Spinal cord (tissue), 10 donors: ENCODE data around the gene LMAN2. TPM values are rescaled to one million over a fixed set of nuclear protein-coding genes. Genes with fewer than 3 reads are reported as not detected.

Experiments
- DNase-seq, 6 donors: peaks; one replicate each; pipeline versions ENCODE4 v3.0.0 to v3.0.0-alpha.2; 2013 to 2015; ENCODE audit warnings: low spot score in 6 of 6, low read depth in 4 of 6
- H3K27ac ChIP-seq: one replicate; pipeline ENCODE4 v1.5.1; 2013; ENCODE audit warnings: low read depth, low read length, control low read depth
- H3K27me3 ChIP-seq: one replicate; pipeline ENCODE4 v1.6.1; 2013; ENCODE audit warnings: low read length; ENCODE audit not compliant: control insufficient read depth, insufficient read depth
- H3K36me3 ChIP-seq: one replicate; pipeline ENCODE4 v1.6.1; 2013; ENCODE audit warnings: low read length; ENCODE audit not compliant: control insufficient read depth, insufficient read depth
- H3K4me1 ChIP-seq: one replicate; pipeline ENCODE4 v1.6.1; 2013; ENCODE audit warnings: low read length; ENCODE audit not compliant: control insufficient read depth, insufficient read depth
- H3K4me3 ChIP-seq: one replicate; pipeline ENCODE4 v1.5.1; 2013; ENCODE audit warnings: low read depth, low read length, control low read depth
- H3K9me3 ChIP-seq: one replicate; pipeline ENCODE4 v1.6.1; 2013; ENCODE audit warnings: low read length; ENCODE audit not compliant: control insufficient read depth, insufficient read depth
- WGBS: methylation state at CpG from one replicate; pipeline ENCODE4 v1.1.5; 2013; ENCODE audit warnings: missing lambda C conversion rate; ENCODE audit not compliant: insufficient coverage; 5-methylcytosine and 5-hydroxymethylcytosine counted together
- polyA plus RNA-seq, 2 donors: library from polyadenylated mRNA; unstranded; fragments of 120-200 nt; gene quantifications; one replicate each; pipeline ENCODE4 v1.2.1, GENCODE V29; 2013; ENCODE audit not compliant: insufficient read length in 2 of 2
- total RNA-seq, 2 donors: library from RNA; depleted of rRNA in 1 of 2; stranded (reverse); fragments of 120-200 nt in 1 of 2; fragments of >200 nt in 1 of 2; gene quantifications; one replicate each; pipeline versions ENCODE4 v1.2.3 to v1.2.4, GENCODE V29; 2013 to 2014
- donor health status: healthy.

LMAN2 gene
- total and polyA plus RNA-seq, 4 donors = 90.3 to 152 (median 96.4) TPM

DNA sequence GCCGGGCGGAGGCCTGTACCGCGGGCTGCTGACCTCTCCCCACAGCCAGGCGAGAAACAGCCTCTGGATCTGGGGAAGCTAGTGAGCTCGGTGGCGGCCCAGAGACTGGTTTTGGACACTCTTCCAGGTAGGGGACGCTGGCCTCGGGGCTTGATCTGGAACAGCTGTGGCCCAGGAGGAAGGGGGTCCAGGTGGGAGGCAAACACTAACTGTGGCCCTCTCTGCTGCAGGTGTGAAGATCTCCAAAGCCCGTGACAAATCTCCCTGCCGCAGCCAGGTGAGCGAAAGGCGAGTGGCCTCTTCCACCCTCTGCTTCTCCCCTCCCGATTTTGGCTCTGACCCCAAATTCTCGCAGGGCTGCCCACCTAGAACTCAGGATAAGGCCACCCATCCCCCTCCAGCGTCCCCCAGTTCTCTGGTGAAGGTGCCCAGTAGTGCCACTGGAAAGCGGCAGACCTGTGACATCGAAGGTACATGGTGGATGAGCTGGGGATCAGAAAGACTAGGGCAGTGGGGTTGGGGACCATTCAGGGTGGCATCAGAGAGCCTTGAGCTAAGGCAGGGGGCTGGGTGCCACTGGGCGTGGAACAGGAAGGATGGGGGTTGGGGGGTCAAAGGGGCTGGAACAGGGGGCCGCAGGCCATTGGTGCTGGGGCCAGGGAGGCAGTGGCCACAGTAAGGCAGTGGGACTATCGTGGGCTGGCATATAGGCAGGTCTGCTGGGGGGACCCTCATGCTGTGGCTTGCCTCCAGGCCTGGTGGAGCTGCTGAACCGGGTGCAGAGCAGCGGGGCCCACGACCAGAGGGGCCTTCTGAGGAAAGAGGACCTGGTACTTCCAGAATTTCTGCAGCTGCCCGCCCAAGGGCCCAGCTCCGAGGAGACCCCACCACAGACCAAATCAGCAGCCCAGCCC lies 19.9 kb upstream of the LMAN2 start:
- no peaks in the 10 kb centered on the region for H3K9me3 ChIP-seq
- peak overlapping the region; percentile 21 for H3K4me3 ChIP-seq
- peaks cover 40% of the 10 kb centered on the region for H3K4me1 ChIP-seq
- 52% methylated on average over 23 of the region's 26 CpGs for WGBS
- no peak for DNase-seq
- H3K27me3 ChIP-seq = peaks cover 33% of the 10 kb centered on the region
- peaks cover 8% of the 10 kb centered on the region for H3K36me3 ChIP-seq
- no peak overlapping the region for H3K27ac ChIP-seq

DNA sequence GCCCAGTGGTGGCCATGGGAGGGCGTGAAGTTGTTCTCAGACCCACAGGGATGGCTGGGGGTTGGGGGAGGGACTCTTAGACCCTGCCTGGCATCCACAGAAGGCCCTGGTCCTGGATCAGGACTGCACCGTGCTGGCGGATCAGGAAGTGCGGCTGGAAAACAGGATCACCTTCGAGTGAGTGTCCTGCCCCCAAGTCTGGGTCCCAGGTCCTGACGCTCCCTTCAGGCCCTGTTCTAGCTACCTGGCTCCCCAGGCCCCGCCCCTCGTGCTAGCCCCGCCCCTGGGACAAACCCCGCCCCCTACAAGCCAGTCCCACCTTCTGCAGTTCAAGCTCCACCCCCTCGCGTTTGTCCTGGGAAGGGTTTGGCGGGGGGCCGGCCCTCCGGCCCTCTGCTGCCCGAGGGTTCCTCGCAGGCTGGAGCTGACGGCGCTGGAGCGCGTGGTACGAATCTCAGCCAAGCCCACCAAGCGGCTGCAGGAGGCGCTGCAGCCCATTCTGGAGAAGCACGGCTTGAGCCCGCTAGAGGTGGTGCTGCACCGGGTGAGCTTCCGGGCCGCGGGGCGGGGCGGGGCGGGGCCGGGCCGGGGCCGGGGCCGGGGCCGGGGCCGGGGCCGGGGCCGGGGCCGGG lies 19.1 kb upstream of the LMAN2 start:
- Histone ChIP-seq H3K4me1 (peaks cover 40% of the 10 kb centered on the region), H3K9me3 (no peaks in the 10 kb centered on the region), H3K4me3 (no peak overlapping the region), H3K27me3 (peaks cover 33% of the 10 kb centered on the region), H3K36me3 (peaks cover 8% of the 10 kb centered on the region), H3K27ac (no peak overlapping the region)
- WGBS = 3% methylated on average over 32 of the region's 42 CpGs
- DNase-seq = peak in 4 of 6 donors; percentile 44 to 89 (median 72)

DNA sequence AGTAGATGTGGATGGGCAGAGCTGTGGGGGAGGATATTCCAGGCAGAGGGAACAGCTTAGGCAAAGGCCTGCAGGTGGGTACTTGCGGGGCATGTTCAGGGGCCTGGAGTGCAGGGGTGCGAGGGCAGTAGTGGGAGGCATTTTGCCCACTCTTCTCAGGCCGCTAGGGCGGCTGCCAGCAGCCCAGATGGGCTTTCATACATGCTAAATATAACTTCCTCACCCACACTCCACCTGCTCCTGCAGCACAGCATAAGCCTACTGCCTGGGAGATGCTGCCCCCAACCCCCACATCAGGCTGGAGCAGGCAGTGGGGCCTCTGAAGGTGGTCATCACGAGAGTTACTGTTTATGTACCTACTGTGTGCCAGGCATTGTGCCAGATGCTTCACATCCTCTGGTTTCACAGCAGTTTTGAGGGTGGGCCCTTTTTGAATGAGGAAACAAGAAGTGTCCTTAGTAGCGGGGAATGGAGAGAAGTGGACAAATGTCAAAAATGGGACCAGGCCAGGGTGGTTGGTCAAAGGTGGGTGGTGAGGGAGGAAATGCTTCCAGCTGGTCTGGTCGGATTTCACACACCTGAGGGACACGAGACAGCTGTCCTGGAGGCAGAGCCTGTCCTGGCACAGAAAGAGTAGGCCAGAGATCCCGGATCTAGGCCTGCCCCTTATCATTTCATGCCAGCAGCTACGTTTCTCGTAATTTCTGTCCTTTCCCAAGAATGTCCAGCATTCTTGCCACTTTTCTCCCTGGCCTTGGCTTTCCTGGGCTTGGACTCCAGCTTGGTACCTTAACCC lies 18.4 kb upstream of the LMAN2 start:
- WGBS = 85% methylated on average over 11 of the region's 11 CpGs
- Histone ChIP-seq H3K27me3 (peaks cover 33% of the 10 kb centered on the region), H3K9me3 (no peaks in the 10 kb centered on the region), H3K36me3 (peaks cover 8% of the 10 kb centered on the region), H3K4me3 (no peak overlapping the region), H3K27ac (no peak overlapping the region), H3K4me1 (peaks cover 40% of the 10 kb centered on the region)
- no peak for DNase-seq

DNA sequence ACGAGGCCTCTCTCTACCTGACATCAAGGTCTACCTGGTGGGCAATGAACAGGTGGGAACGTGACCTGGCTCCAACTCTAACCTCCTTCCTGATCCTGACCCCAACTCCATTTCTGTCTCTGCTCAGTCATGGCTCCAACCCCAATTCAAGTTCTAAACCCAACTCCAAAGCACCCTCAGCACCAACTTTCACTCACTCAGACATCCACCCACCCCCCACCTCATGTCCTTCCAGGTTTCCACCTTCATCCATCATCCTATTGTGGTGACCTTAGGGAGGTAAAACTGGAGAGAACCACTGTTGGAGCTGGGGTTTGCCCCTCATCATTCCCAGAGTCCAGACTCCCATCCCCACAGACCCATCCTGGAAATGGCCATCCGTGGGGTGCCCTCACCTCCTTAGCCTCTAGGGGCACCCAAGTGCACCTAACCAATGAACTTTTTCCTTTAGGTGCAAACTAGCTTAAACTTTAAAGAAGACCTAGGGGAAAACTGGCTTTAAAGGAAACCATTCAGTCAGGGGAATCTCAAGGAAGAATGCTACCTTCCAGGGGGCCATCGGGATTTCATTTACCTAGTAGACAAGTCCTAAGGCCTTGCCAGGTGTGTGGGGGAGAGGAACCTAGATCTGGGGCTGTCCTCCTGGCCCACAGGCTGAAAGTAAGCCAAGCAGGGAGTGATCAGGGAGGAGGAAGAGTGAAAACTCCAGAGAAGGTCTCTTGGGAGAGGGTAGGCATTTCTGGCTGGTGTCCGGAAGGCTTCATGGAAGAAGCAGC lies 17.6 kb upstream of the LMAN2 start:
- H3K9me3 ChIP-seq = no peaks in the 10 kb centered on the region
- no peak overlapping the region for H3K4me3 ChIP-seq
- no peak for DNase-seq
- H3K4me1 ChIP-seq = peaks cover 40% of the 10 kb centered on the region
- WGBS = 98% methylated on average over 4 of the region's 5 CpGs
- no peak overlapping the region for H3K27ac ChIP-seq
- H3K27me3 ChIP-seq = peaks cover 40% of the 10 kb centered on the region
- peaks cover 8% of the 10 kb centered on the region for H3K36me3 ChIP-seq

DNA sequence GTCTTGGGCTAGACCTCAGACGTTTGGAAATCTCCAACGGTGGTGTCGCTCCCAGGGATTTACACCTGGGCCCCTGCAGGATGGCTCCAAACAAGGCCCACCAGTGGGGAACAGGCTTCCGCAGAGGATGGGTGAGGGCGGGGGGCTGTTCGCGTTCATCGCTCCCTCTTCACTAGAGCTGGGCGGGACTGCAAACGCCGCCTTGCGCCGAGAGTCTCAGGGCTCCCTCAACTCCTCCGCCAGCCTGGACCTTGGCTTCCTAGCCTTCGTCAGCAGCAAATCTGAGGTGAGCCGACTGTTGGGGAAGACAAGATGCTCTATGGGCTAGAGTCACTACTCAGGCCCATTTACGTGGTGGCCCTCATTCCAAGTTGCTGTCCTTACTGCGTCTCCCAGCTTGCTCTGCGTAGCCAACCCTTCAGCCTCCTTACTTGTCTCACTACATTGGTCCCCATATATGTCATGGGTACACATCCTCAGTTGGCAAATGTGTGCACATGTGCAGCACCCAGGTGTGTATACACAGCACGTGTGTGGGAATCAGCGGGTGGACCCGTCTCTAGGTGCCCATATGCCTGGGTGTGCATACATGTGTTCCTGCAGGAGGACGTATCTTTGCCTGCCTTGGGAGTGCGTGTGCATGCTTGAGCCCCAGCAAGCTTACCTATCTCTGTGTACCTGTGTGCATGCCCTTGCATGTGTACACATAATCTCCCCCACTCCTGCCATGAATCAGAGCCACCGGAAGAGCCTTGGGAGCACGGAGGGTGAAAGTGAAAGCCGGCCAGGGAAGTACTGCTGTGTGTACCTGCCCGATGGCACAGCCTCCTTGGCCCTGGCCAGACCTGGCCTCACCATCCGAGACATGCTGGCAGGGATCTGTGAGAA lies 16.8 kb upstream of the LMAN2 start:
- Histone ChIP-seq H3K4me3 (no peak overlapping the region), H3K27ac (no peak overlapping the region), H3K27me3 (peaks cover 45% of the 10 kb centered on the region), H3K36me3 (peaks cover 5% of the 10 kb centered on the region), H3K9me3 (no peaks in the 10 kb centered on the region), H3K4me1 (peaks cover 43% of the 10 kb centered on the region)
- 66% methylated on average over 26 of the region's 29 CpGs for WGBS
- no peak for DNase-seq

DNA sequence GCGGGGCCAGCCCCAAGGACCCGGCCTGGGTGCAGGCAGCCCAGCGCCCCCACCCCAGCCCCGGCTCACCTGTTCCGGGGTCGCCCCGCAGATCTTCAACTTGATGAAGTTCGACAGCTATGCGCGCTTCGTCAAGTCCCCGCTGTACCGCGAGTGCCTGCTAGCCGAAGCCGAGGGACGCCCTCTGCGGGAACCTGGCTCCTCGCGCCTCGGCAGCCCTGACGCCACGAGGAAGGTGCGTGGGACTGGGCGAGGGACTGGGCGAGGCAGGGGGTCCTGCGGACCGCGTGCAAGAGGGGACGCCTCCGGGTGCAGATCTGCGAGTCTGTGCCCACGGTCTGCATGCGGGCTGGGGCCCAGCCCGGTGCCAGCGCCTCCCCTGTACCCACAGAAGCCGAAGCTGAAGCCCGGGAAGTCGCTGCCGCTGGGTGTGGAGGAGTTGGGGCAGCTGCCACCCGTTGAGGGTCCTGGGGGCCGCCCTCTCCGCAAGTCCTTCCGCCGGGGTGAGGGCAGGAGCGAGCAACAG lies 15.9 kb upstream of the LMAN2 start:
- Histone ChIP-seq H3K27ac (no peak overlapping the region), H3K4me1 (peaks cover 51% of the 10 kb centered on the region)

DNA sequence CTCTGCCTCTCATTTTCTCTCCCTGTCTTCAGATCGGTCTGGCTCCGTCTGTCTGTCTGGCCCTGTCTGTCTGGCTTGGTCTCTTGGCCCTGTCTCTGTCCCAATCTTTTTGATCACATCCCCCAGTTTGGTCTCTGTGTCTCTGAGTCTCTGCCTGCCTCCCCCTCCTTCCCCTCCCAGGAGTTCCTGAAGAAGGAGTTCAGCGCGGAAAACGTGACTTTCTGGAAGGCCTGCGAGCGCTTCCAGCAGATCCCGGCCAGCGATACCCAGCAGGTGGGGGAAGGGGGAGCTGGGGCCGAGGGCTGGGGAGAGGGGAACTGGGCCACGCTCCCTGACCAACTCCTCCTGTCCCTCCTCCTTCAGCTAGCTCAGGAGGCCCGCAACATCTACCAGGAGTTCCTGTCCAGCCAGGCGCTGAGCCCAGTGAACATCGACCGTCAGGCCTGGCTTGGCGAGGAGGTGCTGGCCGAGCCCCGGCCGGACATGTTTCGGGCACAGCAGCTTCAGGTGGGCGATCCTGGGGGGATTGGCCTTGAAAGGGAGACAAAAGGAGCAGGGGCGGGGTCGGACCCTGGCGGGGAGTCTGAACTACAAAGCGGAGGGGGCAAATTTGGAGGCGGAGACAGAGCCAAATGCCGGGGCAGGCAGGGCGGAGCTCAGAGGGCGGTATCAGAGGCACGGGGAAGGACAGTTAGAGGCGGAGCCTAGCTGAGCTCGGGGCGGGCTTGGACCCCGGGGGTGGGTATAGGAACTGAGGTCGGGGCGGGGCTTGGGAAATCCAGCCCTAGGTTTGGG lies 15.3 kb upstream of the LMAN2 start:
- 8% methylated on average over 34 of the region's 36 CpGs for WGBS

More for the DNA sequence above, 15.9 kb upstream of the LMAN2 start:
- H3K36me3 ChIP-seq = peaks cover 5% of the 10 kb centered on the region
- WGBS = 6% methylated on average over 44 of the region's 46 CpGs
- H3K4me3 ChIP-seq = peak overlapping the region; percentile 52
- DNase-seq = no peak
- peaks cover 46% of the 10 kb centered on the region for H3K27me3 ChIP-seq
- no peaks in the 10 kb centered on the region for H3K9me3 ChIP-seq

More for the DNA sequence above, 15.3 kb upstream of the LMAN2 start:
- peak in 3 of 6 donors; percentile 38 to 91 (median 86) for DNase-seq
- H3K9me3 ChIP-seq = no peaks in the 10 kb centered on the region
- peak overlapping the region; percentile 52 for H3K4me3 ChIP-seq
- peaks cover 45% of the 10 kb centered on the region for H3K4me1 ChIP-seq
- no peaks in the 10 kb centered on the region for H3K36me3 ChIP-seq
- peak overlapping the region; percentile 95 for H3K27ac ChIP-seq
- H3K27me3 ChIP-seq = peaks cover 46% of the 10 kb centered on the region
